Endothelial cell (in vitro differentiated cells): Measurements from ENCODE around the gene TPSG1. TPM values are rescaled to one million over a fixed set of nuclear protein-coding genes. Genes with fewer than 3 reads are reported as not detected.

Experiments
- DNase-seq: peaks from one replicate; pipeline ENCODE4 v3.0.0; 2021; ENCODE audit warnings: low spot score
- H3K27ac Mint-ChIP-seq: one replicate; pipeline ENCODE4 v1.8.0; 2021; ENCODE audit warnings: mixed read lengths, inconsistent platforms; ENCODE audit not compliant: unreplicated experiment
- H3K27me3 Mint-ChIP-seq: one replicate; pipeline ENCODE4 v1.8.0; 2021; ENCODE audit warnings: mild to moderate bottlenecking, moderate library complexity, mixed read lengths, inconsistent platforms; ENCODE audit not compliant: unreplicated experiment
- H3K36me3 Mint-ChIP-seq: one replicate; pipeline ENCODE4 v1.8.0; 2021; ENCODE audit warnings: mild to moderate bottlenecking, low read depth, mixed read lengths, inconsistent platforms; ENCODE audit not compliant: unreplicated experiment
- H3K4me1 Mint-ChIP-seq: one replicate; pipeline ENCODE4 v1.8.0; 2021; ENCODE audit warnings: mild to moderate bottlenecking, mixed read lengths, inconsistent platforms; ENCODE audit not compliant: unreplicated experiment
- H3K4me3 Mint-ChIP-seq: one replicate; pipeline ENCODE4 v1.8.0; 2021; ENCODE audit warnings: mild to moderate bottlenecking, mixed read lengths, inconsistent platforms; ENCODE audit not compliant: unreplicated experiment
- H3K9me3 Mint-ChIP-seq: one replicate; pipeline ENCODE4 v1.8.0; 2021; ENCODE audit warnings: mixed read lengths, inconsistent platforms; ENCODE audit not compliant: unreplicated experiment
- CTCF ChIP-seq: fragments of 200-600 bp; sonication (generic); IDR thresholded peaks from one replicate; pipeline ENCODE4 v1.5.0; 2021; ENCODE audit warnings: antibody characterized with exemption; ENCODE audit not compliant: unreplicated experiment
- total RNA-seq: library from RNA; stranded (reverse); fragmentation: NEBNext Ultra II Directional; extraction: Animal tissue kit (Norgen Biotek cat#: 25700); gene quantifications from one replicate; pipeline ENCODE4 v1.2.1, GENCODE V29; 2021; ENCODE audit not compliant: unreplicated experiment

Gene TPSG1
- total RNA-seq, 1 donor from 2014 or later: not detected

GRCh38 chr16:1174477-1175357 lies 50.4 kb downstream of the TPSG1 start:
- Mint-ChIP-seq H3K9me3 (no peaks in the 10 kb centered on the region), H3K4me3 (no peak overlapping the region), H3K27me3 (no peaks in the 10 kb centered on the region), H3K36me3 (no peaks in the 10 kb centered on the region), H3K27ac (no peak overlapping the region), H3K4me1 (no peaks in the 10 kb centered on the region)
- DNase-seq: no peak
- no peak for TF ChIP-seq CTCF

DNA sequence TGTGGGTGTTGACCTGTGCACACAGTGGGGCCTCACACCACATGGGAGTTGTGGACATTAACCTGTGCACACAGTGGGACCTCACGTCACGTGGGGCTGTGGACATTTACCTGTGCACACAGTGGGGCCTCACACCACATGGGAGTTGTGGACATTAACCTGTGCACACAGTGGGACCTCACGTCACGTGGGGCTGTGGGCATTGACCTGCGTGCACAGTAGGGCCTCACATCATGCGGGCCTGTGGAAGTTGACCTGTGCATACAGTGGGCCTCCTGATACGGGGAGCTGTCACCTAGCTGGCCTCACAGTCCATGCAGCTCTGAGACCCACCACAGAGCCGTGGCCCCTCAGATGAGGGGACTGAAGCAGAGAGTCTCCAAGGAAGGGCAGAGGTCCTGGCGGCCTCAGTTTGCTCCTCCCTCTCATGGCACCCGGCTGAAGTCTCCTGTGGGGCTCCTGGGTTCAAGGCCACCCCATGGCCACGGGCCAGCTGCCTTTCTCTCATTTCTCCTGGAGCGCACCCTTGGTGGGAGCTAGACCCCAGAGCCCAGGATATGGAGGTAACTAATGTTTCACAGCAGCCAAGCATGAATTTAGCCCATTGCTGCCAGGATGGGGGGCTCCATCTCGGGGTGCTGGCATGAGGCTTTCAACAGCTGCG lies 51.1 kb downstream of the TPSG1 start:
- Mint-ChIP-seq H3K4me1 (no peaks in the 10 kb centered on the region), H3K9me3 (no peaks in the 10 kb centered on the region), H3K36me3 (no peaks in the 10 kb centered on the region), H3K27ac (no peak overlapping the region), H3K27me3 (no peaks in the 10 kb centered on the region), H3K4me3 (no peak overlapping the region)
- TF ChIP-seq CTCF: no peak
- no peak for DNase-seq

GRCh38 chr16:1172651-1173050 lies 52.4 kb downstream of the TPSG1 start:
- H3K27ac Mint-ChIP-seq: no peak overlapping the region
- no peaks in the 10 kb centered on the region for H3K9me3 Mint-ChIP-seq
- no peaks in the 10 kb centered on the region for H3K36me3 Mint-ChIP-seq
- no peak overlapping the region for H3K4me3 Mint-ChIP-seq
- no peaks in the 10 kb centered on the region for H3K27me3 Mint-ChIP-seq
- no peak for TF ChIP-seq CTCF
- DNase-seq: no peak
- H3K4me1 Mint-ChIP-seq: no peaks in the 10 kb centered on the region

DNA sequence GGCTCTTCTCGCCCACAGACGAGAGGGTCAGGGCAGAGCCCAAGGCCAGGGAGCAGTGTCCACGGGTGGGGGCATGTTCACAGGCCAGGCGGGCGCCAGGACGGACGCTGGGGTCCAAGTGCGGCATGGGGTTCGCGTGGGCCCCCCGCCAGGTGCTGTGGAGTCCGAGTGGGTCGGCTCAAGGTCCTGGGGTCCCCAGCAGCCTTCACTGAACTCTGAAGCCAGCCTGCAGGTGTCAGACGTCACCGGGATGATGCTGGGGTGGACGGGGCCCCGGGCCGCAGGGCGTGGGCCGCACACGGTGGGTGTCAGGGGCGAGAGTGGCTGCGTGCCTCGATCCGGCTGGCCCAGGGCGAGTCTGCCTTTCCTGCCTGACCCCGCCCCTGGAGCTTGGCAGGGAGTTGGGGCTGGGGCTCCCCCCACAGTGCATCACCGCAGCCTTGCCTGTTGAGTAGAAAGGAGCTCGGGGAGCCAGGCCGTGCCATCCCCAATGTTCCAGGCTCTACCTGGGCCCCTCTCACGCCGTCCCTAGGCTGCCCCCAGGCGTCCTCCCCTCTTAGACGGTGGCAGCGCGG lies 53.1 kb downstream of the TPSG1 start:
- Mint-ChIP-seq H3K36me3 (no peaks in the 10 kb centered on the region), H3K4me3 (no peak overlapping the region), H3K27ac (no peak overlapping the region), H3K4me1 (no peaks in the 10 kb centered on the region), H3K27me3 (no peaks in the 10 kb centered on the region), H3K9me3 (no peaks in the 10 kb centered on the region)
- no peak for TF ChIP-seq CTCF
- DNase-seq: no peak

Other genes with a start within 250 kb of the TPSG1 start
- gene SOX8, start 243.5 kb downstream of the TPSG1 start, total RNA-seq: 4.3 TPM
- not detected for gene SSTR5, start 152.5 kb downstream of the TPSG1 start, total RNA-seq
- gene C1QTNF8, start 129.0 kb downstream of the TPSG1 start, total RNA-seq: not detected
- gene CACNA1H, start 72.2 kb downstream of the TPSG1 start, total RNA-seq: 3.4 TPM
- gene TPSB2, start 4.9 kb upstream of the TPSG1 start, total RNA-seq: not detected
- gene TPSAB1, start 15.4 kb upstream of the TPSG1 start, total RNA-seq: not detected
- not detected for gene TPSD1, start 30.8 kb upstream of the TPSG1 start, total RNA-seq
- gene UBE2I, start 84.4 kb upstream of the TPSG1 start, total RNA-seq: 167 TPM
- 6.5 TPM for gene BAIAP3, start 108.4 kb upstream of the TPSG1 start, total RNA-seq
- gene TSR3, start 126.6 kb upstream of the TPSG1 start, total RNA-seq: 68.2 TPM
- gene GNPTG, start 126.7 kb upstream of the TPSG1 start, total RNA-seq: 47.9 TPM
- 30.3 TPM for gene UNKL, start 189.4 kb upstream of the TPSG1 start, total RNA-seq
- 11.4 TPM for gene UQCC4, start 195.5 kb upstream of the TPSG1 start, total RNA-seq
- not detected for gene PERCC1, start 205.8 kb upstream of the TPSG1 start, total RNA-seq
- 2.4 TPM for gene CCDC154, start 219.3 kb upstream of the TPSG1 start, total RNA-seq
- gene CLCN7, start 249.8 kb upstream of the TPSG1 start, total RNA-seq: 99.1 TPM